GM19099 (cell line): ENCODE data around the gene ARHGEF7.

Experiments used
- POLR2A ChIP-seq: IDR thresholded peaks from 3 replicates; pipeline ENCODE4 v1.6.1; 2011; ENCODE audit warnings: low read depth; ENCODE audit not compliant: insufficient read length; ENCODE audit errors: extremely low read depth

ARHGEF7 gene, protein sequence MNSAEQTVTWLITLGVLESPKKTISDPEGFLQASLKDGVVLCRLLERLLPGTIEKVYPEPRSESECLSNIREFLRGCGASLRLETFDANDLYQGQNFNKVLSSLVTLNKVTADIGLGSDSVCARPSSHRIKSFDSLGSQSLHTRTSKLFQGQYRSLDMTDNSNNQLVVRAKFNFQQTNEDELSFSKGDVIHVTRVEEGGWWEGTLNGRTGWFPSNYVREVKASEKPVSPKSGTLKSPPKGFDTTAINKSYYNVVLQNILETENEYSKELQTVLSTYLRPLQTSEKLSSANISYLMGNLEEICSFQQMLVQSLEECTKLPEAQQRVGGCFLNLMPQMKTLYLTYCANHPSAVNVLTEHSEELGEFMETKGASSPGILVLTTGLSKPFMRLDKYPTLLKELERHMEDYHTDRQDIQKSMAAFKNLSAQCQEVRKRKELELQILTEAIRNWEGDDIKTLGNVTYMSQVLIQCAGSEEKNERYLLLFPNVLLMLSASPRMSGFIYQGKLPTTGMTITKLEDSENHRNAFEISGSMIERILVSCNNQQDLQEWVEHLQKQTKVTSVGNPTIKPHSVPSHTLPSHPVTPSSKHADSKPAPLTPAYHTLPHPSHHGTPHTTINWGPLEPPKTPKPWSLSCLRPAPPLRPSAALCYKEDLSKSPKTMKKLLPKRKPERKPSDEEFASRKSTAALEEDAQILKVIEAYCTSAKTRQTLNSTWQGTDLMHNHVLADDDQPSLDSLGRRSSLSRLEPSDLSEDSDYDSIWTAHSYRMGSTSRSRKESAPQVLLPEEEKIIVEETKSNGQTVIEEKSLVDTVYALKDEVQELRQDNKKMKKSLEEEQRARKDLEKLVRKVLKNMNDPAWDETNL

DNA sequence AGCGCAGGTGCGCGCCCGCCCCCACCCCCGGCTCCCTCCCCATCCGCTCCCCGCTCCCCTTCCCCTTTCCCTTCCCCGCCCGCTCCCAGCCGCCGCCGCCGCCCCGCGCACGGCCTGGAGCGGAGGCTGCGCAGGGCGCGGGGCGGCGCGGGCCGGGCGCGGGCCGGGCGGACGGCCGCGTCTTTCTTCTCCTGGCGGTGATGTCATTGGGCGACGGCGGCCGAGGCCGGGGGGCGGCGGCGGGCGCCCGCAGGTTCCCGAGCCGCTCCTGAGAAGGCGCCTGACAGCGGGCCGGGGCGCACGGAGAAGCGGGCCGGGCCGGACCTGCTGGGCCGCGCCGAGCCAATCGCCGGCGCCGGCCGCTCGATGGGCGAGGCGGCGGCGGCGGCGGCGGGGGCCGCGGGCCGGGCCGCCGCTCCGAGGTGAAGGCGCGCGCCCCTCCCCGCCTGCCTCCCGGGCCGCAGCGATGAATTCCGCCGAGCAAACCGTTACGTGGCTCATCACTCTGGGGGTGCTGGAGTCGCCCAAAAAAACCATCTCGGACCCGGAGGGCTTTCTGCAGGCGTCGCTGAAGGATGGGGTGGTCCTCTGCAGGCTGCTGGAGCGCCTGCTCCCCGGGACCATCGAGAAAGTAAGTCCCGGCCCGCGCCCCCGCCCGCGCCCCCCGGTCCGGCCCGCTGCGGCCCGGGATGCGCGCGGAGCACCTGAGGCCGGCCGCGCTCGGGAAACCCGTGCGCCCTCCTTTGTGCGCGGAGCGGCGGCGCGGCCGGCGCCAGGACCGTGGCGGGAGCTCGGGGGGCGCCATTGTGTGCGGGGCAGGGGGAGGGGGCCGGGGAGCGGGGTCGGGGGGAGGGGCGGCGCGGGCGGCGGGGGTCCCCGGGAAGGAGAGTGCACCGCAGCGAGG is at the start of gene ARHGEF7:
ARHGEF7 (plus strand) TSS at position 250 of the 904 bp plus-strand sequence; CDS start at position 467, 217 bp downstream.
- TF ChIP-seq POLR2A: no peak

DNA sequence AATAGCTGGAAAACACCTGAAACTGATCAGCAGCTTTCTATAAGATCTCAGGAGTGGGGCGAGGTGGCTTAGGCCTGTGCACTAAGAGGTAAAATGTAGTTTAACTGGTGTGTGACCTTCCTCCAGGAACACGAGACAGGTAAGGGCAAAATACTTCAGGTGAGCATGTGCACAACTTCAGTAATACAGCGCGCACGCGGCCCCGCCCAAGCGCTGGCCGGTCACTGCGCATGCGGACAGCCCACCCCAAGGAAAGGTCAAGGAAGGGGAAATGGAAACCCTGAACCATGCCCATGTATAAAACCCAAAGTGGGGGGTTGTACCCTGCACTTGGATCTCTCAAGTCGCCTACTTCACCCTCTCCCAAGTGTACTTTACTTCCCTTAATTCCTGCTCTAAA is 49.4 kb upstream of the ARHGEF7 start:
- TF ChIP-seq POLR2A: no peak

DNA sequence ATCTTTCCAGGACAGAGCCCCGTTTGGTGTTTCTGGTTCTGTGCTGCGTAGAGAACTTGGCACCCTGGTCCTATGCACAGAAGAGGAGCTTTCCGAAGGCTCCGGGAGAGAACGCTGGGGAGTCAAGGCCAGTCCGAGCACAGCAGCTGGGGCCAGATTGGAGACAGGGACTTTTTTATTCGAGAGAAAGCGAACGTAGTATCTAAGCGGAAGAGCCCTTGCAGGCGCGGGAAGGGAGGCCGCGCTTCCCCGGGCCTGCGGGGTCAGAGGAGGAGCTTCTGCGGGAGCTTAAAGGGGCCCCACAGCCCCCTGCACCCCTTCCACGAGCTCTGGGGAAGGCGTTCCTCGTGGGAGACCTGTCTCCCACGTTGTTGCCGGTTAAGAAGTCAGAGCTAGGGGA is 48.6 kb upstream of the ARHGEF7 start:
- no peak for TF ChIP-seq POLR2A

DNA sequence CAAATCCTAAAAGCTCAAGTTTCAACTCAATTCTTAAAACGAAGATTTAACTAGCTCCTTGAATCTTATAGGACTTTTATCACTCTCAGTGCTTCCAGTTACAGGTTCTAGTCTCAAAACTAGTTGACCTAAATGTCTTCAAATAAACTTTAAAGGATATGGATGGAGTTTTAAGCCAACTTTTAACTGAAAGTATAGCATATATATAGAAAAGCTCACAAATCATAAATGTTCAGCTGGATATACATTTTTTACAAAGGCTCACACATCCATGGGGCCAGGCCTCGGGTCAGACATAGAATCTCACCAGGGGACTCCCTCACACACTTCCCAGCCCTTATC is 47.1 kb upstream of the ARHGEF7 start:
- no peak for TF ChIP-seq POLR2A

DNA sequence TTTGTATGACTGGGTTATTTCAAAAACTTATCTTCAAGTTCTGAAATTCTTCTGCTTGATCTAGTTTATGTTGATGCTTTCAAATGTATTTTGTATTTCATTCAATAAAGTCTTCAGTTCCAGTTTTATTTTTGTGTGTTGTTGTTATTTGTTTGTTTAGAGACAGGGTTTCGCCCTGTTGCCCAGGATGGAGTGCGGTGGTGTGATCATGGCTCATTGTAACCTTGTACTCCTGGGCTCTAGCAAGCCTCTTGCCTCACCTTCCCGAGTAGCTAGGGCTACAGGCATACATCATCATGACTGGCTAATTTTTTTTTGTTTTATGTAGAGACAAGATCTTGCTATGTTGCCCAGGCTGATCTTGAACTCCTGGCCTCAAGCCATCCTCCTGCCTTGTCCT is 40.3 kb upstream of the ARHGEF7 start:
- TF ChIP-seq POLR2A: no peak

DNA sequence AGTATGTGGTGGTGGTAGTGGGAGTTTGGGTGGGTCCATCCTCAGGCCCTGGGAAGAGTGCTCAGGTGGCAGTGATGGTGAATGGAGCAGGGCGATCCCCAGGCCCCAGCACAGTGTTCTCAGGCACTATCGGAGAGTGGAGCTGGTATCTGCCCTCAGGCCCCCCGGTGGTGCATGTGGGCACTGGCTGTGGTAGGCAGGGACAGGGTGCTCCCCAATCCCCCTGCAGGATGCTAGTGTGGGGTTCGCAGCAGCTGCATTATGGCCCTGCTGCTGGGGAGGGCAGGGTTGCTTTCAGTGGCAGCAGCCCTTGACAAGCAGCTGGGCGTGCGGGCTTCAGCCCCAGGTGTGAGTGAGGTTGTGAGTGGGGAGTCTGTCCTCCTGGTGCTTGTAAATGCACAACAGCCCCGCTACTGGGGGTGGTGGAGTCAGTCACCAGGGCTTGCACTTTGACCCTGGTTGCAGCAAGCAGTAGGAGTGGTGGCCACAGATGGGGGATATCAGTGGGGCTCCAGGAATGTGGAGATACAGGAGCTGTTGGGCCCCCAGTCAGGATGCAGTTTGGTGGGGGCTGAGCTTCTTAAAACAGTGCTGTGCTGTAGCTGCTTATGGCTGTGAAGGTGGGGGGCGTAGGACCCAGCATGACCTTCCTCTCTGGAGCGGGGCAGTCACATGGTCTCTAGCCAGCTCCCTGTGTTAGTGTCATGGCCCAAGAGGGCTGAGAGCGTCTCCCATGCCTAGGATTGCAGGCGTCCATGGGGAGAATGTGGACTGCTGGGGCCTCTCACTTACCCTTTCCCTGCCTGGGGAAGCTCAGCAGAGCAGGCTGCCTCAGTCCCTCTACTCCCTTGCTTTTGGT is 38.7 kb upstream of the ARHGEF7 start:
- no peak for TF ChIP-seq POLR2A

DNA sequence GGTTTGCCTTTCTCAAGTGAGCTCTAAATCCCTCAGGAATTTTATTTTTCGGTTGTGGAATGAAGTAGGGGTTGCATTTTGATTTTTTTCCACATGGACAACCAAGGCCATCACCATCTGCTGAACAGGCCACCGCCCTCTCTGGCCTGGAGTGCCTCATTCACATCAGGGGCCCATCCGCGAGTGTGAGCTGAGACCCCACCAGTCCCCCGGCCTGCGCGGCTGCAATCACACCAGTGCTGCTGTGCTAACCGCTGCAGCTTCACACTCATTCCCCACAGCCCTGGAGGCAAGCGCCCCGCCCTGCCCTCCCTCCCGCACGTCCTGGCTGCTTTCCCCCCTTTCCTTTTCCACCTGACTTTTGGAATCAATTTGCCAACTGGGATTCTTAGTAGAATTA is 35.7 kb upstream of the ARHGEF7 start:
- no peak for TF ChIP-seq POLR2A

DNA sequence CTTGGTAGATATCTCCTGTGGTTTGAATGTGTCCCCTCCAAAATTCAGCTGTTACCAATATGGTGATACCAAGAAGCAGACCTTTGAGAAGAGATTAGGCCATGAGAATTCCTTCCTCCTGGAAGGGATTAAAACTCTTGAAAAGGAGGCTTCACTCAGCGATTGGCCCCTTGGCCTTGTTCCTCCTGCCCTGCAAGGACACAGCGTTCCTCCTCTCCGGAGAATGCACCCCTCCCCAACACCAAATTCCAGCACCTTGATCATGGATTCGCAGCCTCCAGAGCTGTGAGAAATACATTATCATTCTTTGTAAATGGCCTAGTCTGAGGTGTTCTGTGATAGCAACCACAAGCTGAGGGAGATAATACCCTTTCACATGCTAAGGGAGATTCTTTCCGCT is 34.5 kb upstream of the ARHGEF7 start:
- no peak for TF ChIP-seq POLR2A

DNA sequence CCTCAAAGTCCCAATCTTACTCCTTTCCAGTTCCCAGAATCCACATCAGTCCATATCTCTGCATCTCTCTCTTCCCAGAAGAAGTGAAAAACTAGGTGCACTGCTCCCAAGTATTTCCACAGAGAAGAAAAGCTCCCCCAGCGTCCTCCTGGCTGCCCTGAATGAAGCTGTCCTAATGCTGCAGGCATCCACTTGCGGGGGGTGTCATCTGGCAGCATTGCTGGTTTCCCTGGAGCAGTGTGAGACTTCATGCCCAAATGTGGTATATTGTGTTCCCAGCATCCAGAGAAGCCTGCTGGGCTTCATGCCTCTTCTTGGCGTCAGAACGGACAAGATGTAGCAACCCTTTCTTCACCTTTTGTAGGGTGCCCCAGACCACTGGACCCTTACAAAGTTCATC is 32.9 kb upstream of the ARHGEF7 start:
- TF ChIP-seq POLR2A: no peak

DNA sequence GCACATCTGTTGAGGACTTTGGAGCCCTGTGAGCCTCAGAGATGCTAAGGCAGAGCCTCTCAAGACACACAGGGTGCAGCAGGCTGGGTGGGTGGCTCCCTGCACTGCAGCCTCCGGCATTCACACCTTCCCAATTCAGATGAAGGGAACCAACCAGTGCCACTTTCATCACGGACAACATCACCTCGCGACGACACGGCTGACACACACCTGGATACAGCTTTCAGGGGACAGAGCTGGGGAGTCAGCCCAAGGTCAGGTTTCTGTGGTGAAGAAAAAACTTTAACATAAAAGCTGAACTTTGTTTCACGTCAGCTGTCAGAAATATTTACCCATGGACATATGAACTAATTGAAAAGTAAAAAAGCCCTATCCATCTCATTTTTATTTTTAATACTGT is 24.9 kb upstream of the ARHGEF7 start:
- TF ChIP-seq POLR2A: no peak

DNA sequence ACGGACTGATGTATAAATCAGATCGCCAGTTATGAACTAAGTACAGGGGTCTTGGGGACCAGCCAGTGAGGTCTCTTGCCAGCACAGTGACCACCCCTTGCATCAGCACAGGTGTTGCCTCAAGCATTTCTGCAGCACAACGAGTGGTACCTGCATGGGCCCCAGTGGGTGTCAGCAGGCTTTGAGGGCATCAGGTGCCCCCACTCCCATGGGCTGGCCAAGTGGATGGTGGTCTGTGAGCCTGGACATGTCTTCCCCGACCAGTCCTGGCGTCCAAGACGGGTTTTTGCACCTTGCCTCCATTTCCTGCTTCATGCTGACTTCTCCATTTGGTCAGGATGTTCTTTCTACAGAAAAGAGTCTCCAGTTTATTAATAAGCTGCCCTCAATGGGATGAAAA is 22.4 kb upstream of the ARHGEF7 start:
- no peak for TF ChIP-seq POLR2A

DNA sequence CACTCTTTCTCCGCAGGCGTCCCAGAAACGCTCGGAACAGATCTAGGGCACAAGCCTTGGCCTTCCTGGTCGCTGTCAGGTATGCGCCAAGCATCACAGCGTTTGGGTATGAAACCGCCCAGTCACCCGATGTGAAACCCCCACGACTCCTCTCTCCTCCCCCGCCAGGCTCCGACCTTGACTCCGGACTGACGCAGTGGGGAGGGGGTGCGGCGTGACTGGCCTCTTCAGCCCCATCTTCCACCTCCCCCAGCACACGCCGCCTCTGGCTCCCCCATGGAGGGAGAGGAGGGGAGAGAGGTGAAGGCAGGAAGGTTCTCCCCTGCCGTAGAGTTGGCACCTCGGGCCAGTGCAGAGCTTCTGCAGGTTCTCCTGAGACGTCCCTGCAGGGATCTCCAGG is 22.0 kb upstream of the ARHGEF7 start:
- no peak for TF ChIP-seq POLR2A

DNA sequence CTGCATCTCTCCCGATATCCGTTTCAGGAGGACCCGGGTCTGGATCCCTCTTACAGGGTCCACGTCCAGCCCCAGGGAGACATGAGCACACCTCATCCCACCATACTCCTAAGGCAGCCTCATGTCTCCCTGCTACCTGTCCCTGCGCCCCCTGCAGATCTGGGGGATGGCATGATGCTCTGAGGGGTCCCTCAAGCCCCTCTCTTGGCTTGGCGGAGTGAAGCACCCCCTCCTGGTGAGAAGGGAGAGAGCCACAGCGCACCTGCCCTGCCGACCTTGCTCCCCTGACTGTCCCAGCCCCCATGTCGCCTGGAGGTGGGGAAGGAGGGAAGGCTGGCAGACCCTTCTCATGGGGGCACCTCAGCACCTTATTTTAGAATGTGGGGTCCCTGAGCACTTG is 21.5 kb upstream of the ARHGEF7 start:
- no peak for TF ChIP-seq POLR2A
